GM19324 (cell line): ENCODE results near the gene CNOT6L.

ENCODE experiments used
- ATAC-seq: cut with Tn5 transposase; IDR thresholded peaks from one replicate; pipeline ENCODE4 v1.9.1; 2021; ENCODE audit warnings: mild to moderate bottlenecking, moderate library complexity; ENCODE audit not compliant: unreplicated experiment, low FRiP score

The CNOT6L gene

GRCh38 chr4:77820649-77821561 lies 1.7 kb upstream of the CNOT6L start:
- no peak for ATAC-seq

- peak; percentile 75 for ATAC-seq
Observed at GRCh38 chr4:77819843-77820648, 878 bp upstream of the CNOT6L start.

GRCh38 chr4:77819404-77819842 lies 255 bp upstream of the CNOT6L start:
- ATAC-seq: peak; percentile 25

GRCh38 chr4:77818073-77818601 lies 1.0 kb downstream of the CNOT6L start:
- ATAC-seq: peak; percentile 21

GRCh38 chr4:77817304-77818072 lies 1.7 kb downstream of the CNOT6L start:
- ATAC-seq: no peak

GRCh38 chr4:77816546-77816945 lies 2.6 kb downstream of the CNOT6L start:
- no peak for ATAC-seq

GRCh38 chr4:77815636-77816035 lies 3.5 kb downstream of the CNOT6L start:
- no peak for ATAC-seq

- no peak for ATAC-seq
Observed at GRCh38 chr4:77805840-77806239, 13.3 kb downstream of the CNOT6L start.

GRCh38 chr4:77804471-77804870 lies 14.7 kb downstream of the CNOT6L start:
- no peak for ATAC-seq

- no peak for ATAC-seq
Observed at GRCh38 chr4:77802402-77802801, 16.8 kb downstream of the CNOT6L start.

- no peak for ATAC-seq
Observed at GRCh38 chr4:77801260-77801608, 17.9 kb downstream of the CNOT6L start.

GRCh38 chr4:77800483-77801259 lies 18.5 kb downstream of the CNOT6L start:
- ATAC-seq: no peak

- ATAC-seq: no peak
Observed at GRCh38 chr4:77800077-77800476, 19.1 kb downstream of the CNOT6L start.

- ATAC-seq: no peak
Observed at GRCh38 chr4:77798385-77798784, 20.8 kb downstream of the CNOT6L start.

- ATAC-seq: no peak
Observed at GRCh38 chr4:77797239-77797638, 21.9 kb downstream of the CNOT6L start.

- ATAC-seq: no peak
Observed at GRCh38 chr4:77795326-77795725, 23.8 kb downstream of the CNOT6L start.

- ATAC-seq: no peak
Observed at GRCh38 chr4:77790146-77790545, 29.0 kb downstream of the CNOT6L start.

GRCh38 chr4:77788990-77789389 lies 30.2 kb downstream of the CNOT6L start:
- ATAC-seq: no peak

GRCh38 chr4:77787969-77788368 lies 31.2 kb downstream of the CNOT6L start:
- no peak for ATAC-seq

GRCh38 chr4:77785669-77786068 lies 33.5 kb downstream of the CNOT6L start:
- ATAC-seq: no peak
